HEK293T (cell line): ENCODE measurements around the gene ZNF597.
"Not testable (repeated sequence)": the region's sequence is repeated elsewhere in the genome, so short reads cannot be mapped to it uniquely, and the experiment has no call there.

Experiments
- CTCF ChIA-PET: fragments of 350-600 bp; formaldehyde crosslinking; extraction: SDS; loops from one replicate; lab custom pipeline; 2021; ENCODE audit warnings: antibody characterized with exemption, inconsistent platforms; lab: Yijun Ruan, JAX
- POLR2A ChIA-PET: fragments of 350-600 bp; formaldehyde crosslinking; extraction: SDS; loops from one replicate; lab custom pipeline; 2020; ENCODE audit warnings: antibody characterized with exemption, inconsistent platforms; lab: Yijun Ruan, JAX
- DNase-seq: peaks from one replicate; pipeline ENCODE4 v3.0.0; 2012; ENCODE audit warnings: mixed read lengths; ENCODE audit errors: extremely low spot score
- ARNT ChIP-seq: fragments of 450-650 bp; IDR thresholded peaks from 2 replicates; pipeline ENCODE4 v1.6.1; 2017; ENCODE audit warnings: mild to moderate bottlenecking
- BHLHE40 ChIP-seq: fragments of 450-650 bp; IDR thresholded peaks from 2 replicates; pipeline ENCODE4 v1.6.1; 2016; ENCODE audit warnings: mild to moderate bottlenecking, moderate library complexity, borderline replicate concordance
- CTBP1 ChIP-seq: fragments of 450-650 bp; IDR thresholded peaks from 2 replicates; pipeline ENCODE4 v1.6.1; 2016; ENCODE audit warnings: borderline replicate concordance
- ELF4 ChIP-seq: fragments of 450-650 bp; IDR thresholded peaks from 2 replicates; pipeline ENCODE4 v1.6.1; 2017; ENCODE audit warnings: antibody characterized with exemption
- FOXA1 ChIP-seq: fragments of 450-650 bp; IDR thresholded peaks from 2 replicates; pipeline ENCODE4 v1.6.1; 2016; ENCODE audit warnings: mild to moderate bottlenecking
- FOXK2 ChIP-seq: fragments of 450-650 bp; IDR thresholded peaks from 2 replicates; pipeline ENCODE4 v1.6.1; 2016; ENCODE audit warnings: mild to moderate bottlenecking
- FOXM1 ChIP-seq: fragments of 450-650 bp; IDR thresholded peaks from 2 replicates; pipeline ENCODE4 v1.6.1; 2017; ENCODE audit warnings: mild to moderate bottlenecking, borderline replicate concordance
- HDGF ChIP-seq: fragments of 450-650 bp; IDR thresholded peaks from 2 replicates; pipeline ENCODE4 v1.6.1; 2017; ENCODE audit warnings: antibody characterized with exemption, borderline replicate concordance
- L3MBTL2 ChIP-seq: fragments of 450-650 bp; conservative IDR thresholded peaks from 2 replicates; pipeline ENCODE4 v1.6.1; 2016; ENCODE audit warnings: mild to moderate bottlenecking
- LEF1 ChIP-seq: fragments of 450-650 bp; IDR thresholded peaks from 2 replicates; pipeline ENCODE4 v1.6.1; 2017; ENCODE audit warnings: mild to moderate bottlenecking, borderline replicate concordance
- NFRKB ChIP-seq: fragments of 450-650 bp; IDR thresholded peaks from 2 replicates; pipeline ENCODE4 v1.6.1; 2016; ENCODE audit warnings: mild to moderate bottlenecking, moderate library complexity
- SP1 ChIP-seq: fragments of 450-650 bp; IDR thresholded peaks from 2 replicates; pipeline ENCODE4 v1.6.1; 2017
- SUZ12 ChIP-seq: fragments of 450-650 bp; IDR thresholded peaks from 2 replicates; pipeline ENCODE4 v1.6.1; 2016; ENCODE audit warnings: mild to moderate bottlenecking
- TARDBP ChIP-seq: fragments of 450-650 bp; IDR thresholded peaks from 2 replicates; pipeline ENCODE4 v1.6.1; 2016
- ZNF384 ChIP-seq: fragments of 450-650 bp; IDR thresholded peaks from 2 replicates; pipeline ENCODE4 v1.6.1; 2016
- TF ChIP-seq, protein P1 (sequence below): fragments of 450-650 bp; IDR thresholded peaks from 2 replicates; pipeline ENCODE4 v1.6.1; 2016

ZNF597 gene

DNA sequence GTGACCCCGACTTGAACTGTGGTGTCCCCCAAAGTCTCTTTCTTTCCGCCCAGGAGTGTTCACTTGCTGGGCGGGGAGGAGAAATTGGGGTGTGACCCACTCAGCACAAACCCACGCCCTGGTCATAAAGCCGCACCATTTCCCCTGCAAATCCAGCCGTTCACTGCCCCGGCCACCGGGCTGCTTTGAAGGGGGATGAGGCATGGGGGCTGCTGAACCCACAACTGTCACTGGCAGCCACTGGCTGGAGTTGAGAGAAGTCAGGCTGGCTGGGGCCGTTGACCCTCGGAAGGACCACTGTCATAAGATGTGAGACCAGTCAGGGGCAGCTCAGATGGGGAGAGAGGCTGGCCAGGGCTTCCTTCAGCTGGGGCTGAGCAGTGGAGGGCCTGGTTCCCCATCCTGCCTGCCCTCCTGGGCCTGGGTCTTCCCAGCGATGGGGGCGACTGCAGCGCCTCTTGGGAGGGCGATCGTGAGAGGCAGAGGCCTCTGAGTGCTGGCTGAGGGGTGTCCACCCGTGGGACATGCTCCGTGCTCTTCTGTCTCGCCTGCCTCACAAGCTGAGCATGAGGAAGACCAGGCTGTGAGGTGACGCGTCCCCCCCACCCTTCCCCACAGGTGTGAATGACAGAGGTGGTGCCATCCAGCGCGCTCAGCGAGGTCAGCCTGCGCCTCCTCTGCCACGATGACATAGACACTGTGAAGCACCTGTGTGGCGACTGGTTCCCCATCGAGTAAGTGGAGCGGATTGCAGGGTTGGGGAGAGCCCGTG, 32.5 kb upstream of the ZNF597 start:
- CTCF ChIA-PET, result no interaction called here
- TF ChIP-seq FOXA1 (no peak), BHLHE40 (no peak), CTBP1 (no peak), ARNT (no peak), HDGF (no peak), L3MBTL2 (no peak), FOXK2 (no peak), LEF1 (no peak), ELF4 (no peak), SUZ12 (no peak)
- TF ChIP-seq, protein P1, sequence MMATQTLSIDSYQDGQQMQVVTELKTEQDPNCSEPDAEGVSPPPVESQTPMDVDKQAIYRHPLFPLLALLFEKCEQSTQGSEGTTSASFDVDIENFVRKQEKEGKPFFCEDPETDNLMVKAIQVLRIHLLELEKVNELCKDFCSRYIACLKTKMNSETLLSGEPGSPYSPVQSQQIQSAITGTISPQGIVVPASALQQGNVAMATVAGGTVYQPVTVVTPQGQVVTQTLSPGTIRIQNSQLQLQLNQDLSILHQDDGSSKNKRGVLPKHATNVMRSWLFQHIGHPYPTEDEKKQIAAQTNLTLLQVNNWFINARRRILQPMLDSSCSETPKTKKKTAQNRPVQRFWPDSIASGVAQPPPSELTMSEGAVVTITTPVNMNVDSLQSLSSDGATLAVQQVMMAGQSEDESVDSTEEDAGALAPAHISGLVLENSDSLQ, result no peak
- POLR2A ChIA-PET, result no interaction called here
- no peak for DNase-seq

DNA sequence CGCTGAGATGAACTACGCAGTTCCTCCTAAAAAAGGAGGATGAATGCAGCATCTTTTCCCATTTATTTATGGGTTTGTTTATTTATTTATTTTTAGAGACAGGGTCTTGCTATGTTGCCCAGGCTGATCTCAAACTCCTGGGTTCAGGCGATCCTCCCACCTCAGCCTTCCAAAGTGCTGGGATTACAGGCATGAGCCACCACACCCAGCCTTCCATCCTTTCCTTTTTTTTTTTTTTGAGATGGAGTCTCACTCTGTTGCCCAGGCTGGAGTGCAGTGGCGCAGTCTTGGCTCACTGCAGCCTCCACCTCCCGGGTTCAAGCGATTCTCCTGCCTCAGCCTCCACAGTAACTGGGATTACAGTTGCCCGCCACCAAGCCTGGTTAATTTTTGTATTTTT, 31.6 kb upstream of the ZNF597 start:
- DNase-seq, CTCF ChIA-PET: not testable (repeated sequence)
- POLR2A ChIA-PET, result interaction anchor here (0.8 kb wide), 1 partner anchor 18 kb away, joined by 3 read pairs; no protein-coding TSS in a partner anchor

DNA sequence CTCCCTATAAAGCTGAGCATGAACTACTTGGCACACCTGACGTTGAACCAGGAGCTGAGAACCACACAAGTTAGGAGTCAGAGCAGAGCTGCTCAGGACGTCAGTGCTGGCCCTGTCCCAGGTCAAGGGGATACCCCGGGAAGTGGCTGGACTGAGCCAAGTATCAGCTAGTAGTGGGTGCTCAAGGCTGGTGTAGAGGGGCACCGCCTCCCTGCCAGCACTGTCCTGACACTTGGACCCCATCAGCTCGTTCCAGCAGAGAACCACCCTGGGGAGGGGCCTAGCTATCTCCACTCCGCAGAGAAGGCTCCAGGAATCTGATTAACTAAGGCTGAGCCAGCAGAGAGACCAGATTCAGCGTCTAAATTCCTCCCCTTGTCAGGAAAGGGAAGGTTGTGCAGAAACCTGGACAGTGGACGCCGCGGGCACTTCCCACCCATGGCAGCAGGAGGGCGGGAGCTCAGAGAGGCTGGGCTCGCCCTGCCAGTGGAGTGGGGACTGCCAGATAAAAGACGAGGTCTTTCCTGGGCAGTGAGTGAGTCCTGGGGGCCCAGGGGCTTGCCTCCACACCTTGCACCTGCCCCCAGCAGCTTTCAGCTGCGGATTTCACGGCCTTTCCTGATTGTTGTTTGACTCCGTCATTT, 31.0 kb upstream of the ZNF597 start:
- DNase-seq, result no peak

DNA sequence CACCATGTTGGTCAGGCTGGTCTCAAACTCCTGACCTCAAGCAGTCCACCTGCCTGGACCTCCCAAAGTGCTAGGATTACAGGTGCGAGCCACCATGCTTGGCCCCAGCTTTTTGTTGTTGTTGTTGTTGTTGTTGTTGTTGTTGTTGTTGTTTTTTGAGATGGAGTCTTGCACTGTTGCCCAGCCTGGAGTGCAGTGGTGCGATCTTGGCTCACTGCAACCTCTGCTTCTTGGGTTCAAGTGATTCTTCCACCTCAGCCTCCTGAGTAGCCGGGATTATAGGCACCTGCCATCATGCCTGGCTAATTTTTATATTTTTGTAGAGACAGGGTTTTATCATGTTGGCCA, 30.3 kb upstream of the ZNF597 start:
- CTCF ChIA-PET, POLR2A ChIA-PET, DNase-seq: not testable (repeated sequence)

More for the DNA sequence above, 31.0 kb upstream of the ZNF597 start:
- CTCF ChIA-PET, result no interaction called here
- TF ChIP-seq FOXM1 (no peak), FOXA1 (no peak), ELF4 (no peak), FOXK2 (no peak), CTBP1 (no peak), SUZ12 (no peak), BHLHE40 (no peak), SP1 (no peak)
- POLR2A ChIA-PET, result interaction anchor here (0.8 kb wide), 1 partner anchor 17 kb away, joined by 3 read pairs; no protein-coding TSS in a partner anchor

DNA sequence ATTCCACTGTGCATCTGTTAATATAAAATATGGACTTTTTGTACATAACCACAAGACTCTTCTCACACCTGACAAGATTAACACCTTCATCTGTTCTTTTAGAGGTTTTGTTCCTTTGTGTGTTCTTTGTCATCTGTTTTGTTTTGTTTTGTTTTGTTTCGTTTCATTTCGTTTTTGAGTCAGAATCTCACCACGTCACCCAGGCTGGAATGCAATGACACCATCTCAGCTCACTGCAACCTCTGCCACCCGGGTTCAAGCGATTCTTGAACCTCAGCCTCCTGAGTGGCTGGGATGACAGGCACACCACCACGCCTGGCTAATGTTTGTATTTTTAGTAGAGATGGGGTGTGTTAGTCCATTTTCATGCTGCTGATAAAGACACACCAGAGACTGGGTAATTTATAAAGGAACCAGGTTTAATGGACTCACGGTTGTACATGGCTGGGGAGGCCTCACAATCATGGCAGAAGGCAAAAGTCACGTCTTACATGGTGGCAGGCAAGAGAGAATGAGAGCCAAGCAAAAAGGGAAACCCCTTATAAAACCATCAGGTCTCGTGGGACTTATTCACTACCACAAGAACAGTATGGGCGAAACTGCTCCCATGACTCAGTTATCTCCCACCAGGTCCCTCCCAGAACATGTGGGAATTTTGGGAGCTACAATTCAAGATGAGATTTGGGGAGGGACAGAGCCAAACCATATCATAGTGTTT, 29.7 kb upstream of the ZNF597 start:
- no peak for DNase-seq
- TF ChIP-seq FOXM1, result no peak
- no peak for TF ChIP-seq SUZ12
- no peak for TF ChIP-seq ELF4
- no peak for TF ChIP-seq HDGF
- no peak for TF ChIP-seq ARNT
- TF ChIP-seq, protein P1, result no peak
- TF ChIP-seq BHLHE40, result no peak
- TF ChIP-seq NFRKB, result no peak
- TF ChIP-seq FOXA1, result no peak
- CTCF ChIA-PET, result no interaction called here
- POLR2A ChIA-PET, result no interaction called here

DNA sequence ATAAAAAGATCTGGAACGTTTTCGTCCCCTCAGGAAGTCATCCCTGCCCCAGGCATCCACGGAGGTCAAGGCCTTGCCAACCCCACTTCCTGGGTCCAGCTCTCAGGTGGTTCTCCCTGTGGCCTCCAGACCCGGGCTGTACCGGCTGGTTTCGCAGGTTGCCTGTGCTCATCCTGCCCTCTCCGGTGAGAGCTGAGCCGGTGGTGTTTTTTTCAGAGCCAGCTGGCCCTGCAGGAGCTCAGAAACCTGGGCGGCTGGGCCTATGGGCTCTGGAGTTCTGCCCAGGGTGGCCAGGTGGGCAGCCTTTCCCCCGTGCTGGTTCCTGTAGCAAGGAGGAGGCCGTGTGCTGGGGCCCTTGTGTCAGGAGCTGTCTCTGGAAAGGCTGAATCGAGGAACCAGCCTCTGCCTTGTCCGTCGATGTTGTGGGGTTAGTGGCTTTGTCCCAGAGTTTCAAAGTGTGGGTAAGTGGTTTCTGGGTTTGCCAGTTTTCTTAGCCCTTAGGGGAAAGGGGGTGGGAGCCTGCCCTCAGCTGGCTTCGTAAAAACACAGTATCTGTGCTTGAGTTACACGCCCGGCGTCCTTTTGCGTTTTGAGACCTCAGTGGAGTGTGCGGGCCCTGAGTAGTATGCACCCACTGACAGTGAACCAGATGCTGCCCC, 28.3 kb upstream of the ZNF597 start:
- TF ChIP-seq SUZ12 (no peak), HDGF (no peak), L3MBTL2 (no peak), BHLHE40 (no peak)
- ChIA-PET POLR2A (no interaction called here), CTCF (no interaction called here)
- DNase-seq, result no peak

DNA sequence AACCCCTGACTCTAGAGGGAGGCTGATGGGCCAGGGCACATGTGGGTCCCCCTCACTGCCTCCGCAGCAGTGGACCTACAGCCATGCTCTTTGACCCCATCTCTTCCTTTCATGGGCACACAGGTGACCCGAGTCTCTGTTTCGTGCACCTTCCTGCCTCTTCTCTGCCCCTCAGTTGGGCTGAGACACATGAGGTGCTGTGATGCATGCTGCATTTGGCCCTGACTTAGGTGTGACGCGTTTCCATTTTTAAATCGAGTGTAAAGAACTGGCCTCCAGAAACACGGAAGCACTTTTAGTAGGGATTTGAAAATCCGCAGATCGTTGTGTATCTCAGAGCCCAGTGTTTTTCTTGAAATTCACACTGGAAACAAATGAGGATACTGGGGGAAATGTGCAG, 27.4 kb upstream of the ZNF597 start:
- ChIA-PET POLR2A (interaction anchor here (0.6 kb wide), 1 partner anchor 27 kb away, joined by 3 read pairs; the partner anchor contains the start of genes NAA60 and ZNF597), CTCF (no interaction called here)

More for the DNA sequence above, 27.4 kb upstream of the ZNF597 start:
- no peak for DNase-seq
- TF ChIP-seq, protein P1, result no peak
- TF ChIP-seq ARNT, result no peak
- TF ChIP-seq SP1, result no peak
- TF ChIP-seq ELF4, result no peak
- no peak for TF ChIP-seq TARDBP
- TF ChIP-seq ZNF384, result no peak
- no peak for TF ChIP-seq NFRKB
- TF ChIP-seq LEF1, result no peak
